Tongue (tissue), 2 donors: ENCODE measurements around the gene SLC25A43. TPM values are rescaled to one million over a fixed set of nuclear protein-coding genes. Genes with fewer than 3 reads are reported as not detected.
"Not testable (repeated sequence)": the region's sequence is repeated elsewhere in the genome, so short reads cannot be mapped to it uniquely, and the experiment has no call there.

Experiments
- DNase-seq: peaks from one replicate; pipeline ENCODE4 v3.0.0-alpha.2; 2015
- total RNA-seq: library from RNA; depleted of rRNA; stranded (reverse); fragments of >200 nt; gene quantifications from one replicate; pipeline ENCODE4 v1.2.3, GENCODE V29; 2014

Gene SLC25A43
- 6.1 TPM for total RNA-seq

GRCh38 chrX:119398974-119399771, at the start of gene SLC25A43:
Gene SLC25A43, plus strand, starts transcription at chrX:119399336. Its CDS starts 68 bp downstream, at chrX:119399404.
- DNase-seq = peak; percentile 41

GRCh38 chrX:119359618-119360382, 39.3 kb upstream of the SLC25A43 start:
- no peak for DNase-seq

- DNase-seq = not testable (repeated sequence)
These were observed 37.7 kb upstream of the SLC25A43 start for GRCh38 chrX:119361451-119361850.

- not testable (repeated sequence) for DNase-seq
These were observed 37.1 kb upstream of the SLC25A43 start for GRCh38 chrX:119362074-119362473.

GRCh38 chrX:119363391-119363790, 35.7 kb upstream of the SLC25A43 start:
- DNase-seq = no peak

- DNase-seq = not testable (repeated sequence)
These were observed 27.3 kb upstream of the SLC25A43 start for GRCh38 chrX:119371861-119372260.

- DNase-seq = no peak
These were observed 24.4 kb upstream of the SLC25A43 start for GRCh38 chrX:119374736-119375135.

- DNase-seq = no peak
These were observed 23.6 kb upstream of the SLC25A43 start for GRCh38 chrX:119375561-119375960.

- no peak for DNase-seq
These were observed 22.8 kb upstream of the SLC25A43 start for GRCh38 chrX:119376312-119376711.

- DNase-seq = no peak
These were observed 17.7 kb upstream of the SLC25A43 start for GRCh38 chrX:119381349-119381944.

GRCh38 chrX:119382606-119383005, 16.5 kb upstream of the SLC25A43 start:
- DNase-seq = no peak

GRCh38 chrX:119386685-119387084, 12.5 kb upstream of the SLC25A43 start:
- not testable (repeated sequence) for DNase-seq

- not testable (repeated sequence) for DNase-seq
These were observed 11.7 kb upstream of the SLC25A43 start for GRCh38 chrX:119387426-119387825.

GRCh38 chrX:119389214-119389613, 9.9 kb upstream of the SLC25A43 start:
- DNase-seq = no peak

- DNase-seq = no peak
These were observed 9.2 kb upstream of the SLC25A43 start for GRCh38 chrX:119389871-119390501.

- DNase-seq = no peak
These were observed 7.9 kb upstream of the SLC25A43 start for GRCh38 chrX:119391279-119391678.

GRCh38 chrX:119393144-119393543, 6.0 kb upstream of the SLC25A43 start:
- DNase-seq = no peak

- DNase-seq = peak; percentile 11
These were observed 556 bp upstream of the SLC25A43 start for GRCh38 chrX:119398587-119398973.

GRCh38 chrX:119399772-119400101, 601 bp downstream of the SLC25A43 start:
- peak; percentile 7 for DNase-seq

GRCh38 chrX:119401569-119401968, 2.4 kb downstream of the SLC25A43 start:
- no peak for DNase-seq

GRCh38 chrX:119402588-119402987, 3.5 kb downstream of the SLC25A43 start:
- no peak for DNase-seq

GRCh38 chrX:119406776-119407175, 7.6 kb downstream of the SLC25A43 start:
- no peak for DNase-seq

- DNase-seq = no peak
These were observed 8.5 kb downstream of the SLC25A43 start for GRCh38 chrX:119407681-119408080.
